Parathyroid adenoma (tissue), 2 donors: Measurements from ENCODE around the gene CPNE4.

Experiments
- H2AFZ ChIP-seq: fragments of 300-600 bp; sonication (generic); one replicate; pipeline ENCODE4 v1.7.0; 2017; ENCODE audit warnings: antibody characterized with exemption, mild to moderate bottlenecking
- H3K27ac ChIP-seq: fragments of 300-600 bp; sonication (generic); one replicate; pipeline ENCODE4 v1.7.0; 2017
- H3K27me3 ChIP-seq: fragments of 300-600 bp; sonication (generic); one replicate; pipeline ENCODE4 v1.7.0; 2017; ENCODE audit warnings: low read length; ENCODE audit not compliant: control insufficient read depth, insufficient read depth
- H3K36me3 ChIP-seq: fragments of 300-600 bp; sonication (generic); one replicate; pipeline ENCODE4 v1.7.0; 2017; ENCODE audit warnings: low read length; ENCODE audit not compliant: control insufficient read depth, insufficient read depth
- H3K4me1 ChIP-seq: fragments of 300-600 bp; sonication (generic); one replicate; pipeline ENCODE4 v1.7.0; 2017; ENCODE audit warnings: control low read depth
- H3K4me2 ChIP-seq: fragments of 300-600 bp; sonication (generic); one replicate; pipeline ENCODE4 v1.7.0; 2017; ENCODE audit warnings: low read length
- H3K4me3 ChIP-seq: fragments of 300-600 bp; sonication (generic); one replicate; pipeline ENCODE4 v1.7.0; 2017; ENCODE audit warnings: low read depth, low read length
- H3K79me2 ChIP-seq: fragments of 300-600 bp; sonication (generic); one replicate; pipeline ENCODE4 v1.7.0; 2017; ENCODE audit warnings: control low read depth
- H3K9ac ChIP-seq: fragments of 300-600 bp; sonication (generic); one replicate; pipeline ENCODE4 v1.7.0; 2017; ENCODE audit warnings: mild to moderate bottlenecking
- H3K9me3 ChIP-seq: fragments of 300-600 bp; sonication (generic); one replicate; pipeline ENCODE4 v1.7.0; 2017; ENCODE audit warnings: low read length; ENCODE audit not compliant: control insufficient read depth
- CTCF ChIP-seq: fragments of 300-600 bp; sonication (generic); IDR thresholded peaks from one replicate; pipeline ENCODE4 v1.7.0; 2017; ENCODE audit warnings: antibody characterized with exemption, mild to moderate bottlenecking
- donor health status: primary hyperparathyroidism.

The CPNE4 gene

GRCh38 chr3:131485119-131485518 lies 549.7 kb downstream of the CPNE4 start:
- no peaks in the 10 kb centered on the region for H3K27me3 ChIP-seq
- H3K27ac ChIP-seq = no peak overlapping the region
- H3K9me3 ChIP-seq = no peaks in the 10 kb centered on the region
- no peaks in the 10 kb centered on the region for H3K36me3 ChIP-seq
- H2AFZ ChIP-seq = no peak overlapping the region
- H3K79me2 ChIP-seq = no peaks in the 10 kb centered on the region
- H3K4me2 ChIP-seq = no peak overlapping the region
- H3K4me3 ChIP-seq = no peak overlapping the region
- TF ChIP-seq CTCF = no peak
- H3K4me1 ChIP-seq = no peaks in the 10 kb centered on the region
- no peak overlapping the region for H3K9ac ChIP-seq

- Histone ChIP-seq H2AFZ (no peak overlapping the region), H3K27me3 (no peaks in the 10 kb centered on the region), H3K9ac (no peak overlapping the region), H3K36me3 (no peaks in the 10 kb centered on the region), H3K27ac (no peak overlapping the region), H3K4me3 (no peak overlapping the region), H3K9me3 (no peaks in the 10 kb centered on the region), H3K79me2 (no peaks in the 10 kb centered on the region), H3K4me2 (no peak overlapping the region), H3K4me1 (no peaks in the 10 kb centered on the region)
- no peak for TF ChIP-seq CTCF
Observed at GRCh38 chr3:131484496-131485111, 550.2 kb downstream of the CPNE4 start.
